ENCODE data around the gene NKAP.
"Not testable (repeated sequence)": the region's sequence is repeated elsewhere in the genome, so short reads cannot be mapped to it uniquely, and the experiment has no call there.

NKAP gene

GRCh38 chrX:119935215-119935874 is 8.2 kb downstream of the NKAP start:
- DNase-seq = no peak

- DNase-seq = not testable (repeated sequence)
Measured at GRCh38 chrX:119922391-119922790, 21.2 kb downstream of the NKAP start.

- no peak for DNase-seq
Measured at GRCh38 chrX:119919835-119920585, 23.5 kb downstream of the NKAP start.

- DNase-seq = no peak
Measured at GRCh38 chrX:119917877-119918276, 25.7 kb downstream of the NKAP start.

- no peak for DNase-seq
Measured at GRCh38 chrX:119916310-119916709, 27.2 kb downstream of the NKAP start.

GRCh38 chrX:119900976-119901375 is 42.6 kb downstream of the NKAP start:
- no peak for DNase-seq

GRCh38 chrX:119899125-119899524 is 44.4 kb downstream of the NKAP start:
- DNase-seq = no peak

- DNase-seq = no peak
Measured at GRCh38 chrX:119895843-119896326, 47.7 kb downstream of the NKAP start, which contains the start of gene AKAP14. Gene AKAP14, plus strand, starts transcription at chrX:119895893. Its CDS starts 7,331 bp downstream, at chrX:119903224.

GRCh38 chrX:119891961-119892692 is 51.4 kb downstream of the NKAP start:
- DNase-seq = not testable (repeated sequence)

- not testable (repeated sequence) for DNase-seq
Measured at GRCh38 chrX:119890626-119891025, 52.9 kb downstream of the NKAP start.

GRCh38 chrX:119887721-119888425 is 55.7 kb downstream of the NKAP start:
- DNase-seq = peak; percentile 20

GRCh38 chrX:119885554-119886428 is 57.8 kb downstream of the NKAP start:
- no peak for DNase-seq

- no peak for DNase-seq
Measured at GRCh38 chrX:119880552-119881437, 62.8 kb downstream of the NKAP start.

GRCh38 chrX:119880076-119880475 is 63.5 kb downstream of the NKAP start:
- DNase-seq = no peak

- DNase-seq = no peak
Measured at GRCh38 chrX:119878740-119879139, 64.8 kb downstream of the NKAP start.

- DNase-seq = peak; percentile 20
Measured at GRCh38 chrX:119871599-119872395, 71.8 kb downstream of the NKAP start, which contains the start of the genes NDUFA1 and RNF113A. Gene NDUFA1, plus strand, starts transcription at chrX:119871832. Its CDS starts 80 bp downstream, at chrX:119871912. Gene RNF113A, minus strand, starts transcription at chrX:119871733. Its CDS starts 120 bp downstream, at chrX:119871613.

- no peak for DNase-seq
Measured at GRCh38 chrX:119871245-119871598, 72.3 kb downstream of the NKAP start.
